ENCODE data around the gene CPNE5. TPM values are rescaled to one million over a fixed set of nuclear protein-coding genes. Genes with fewer than 3 reads are reported as not detected.

Gene CPNE5
- total and polyA plus RNA-seq, 2 donors (not counting 1 experiment from before 2014, with no cell fraction given): 0.02 TPM; not detected in 1

- no peaks in the 10 kb centered on the region for H3K36me3 ChIP-seq (ENCODE audit: control insufficient read depth, insufficient read depth, low read length)
- no peak overlapping the region for H3K9ac ChIP-seq (ENCODE audit: insufficient read depth, low read length)
- no peak overlapping the region for H3K27ac ChIP-seq (ENCODE audit: insufficient read depth, low read length)
- H3K79me2 ChIP-seq (ENCODE audit: control insufficient read depth, insufficient read depth, low read length): no peaks in the 10 kb centered on the region
- H4K20me1 ChIP-seq (ENCODE audit: control insufficient read depth, extremely low read depth, insufficient read depth, low read length): no peaks in the 10 kb centered on the region
- H3K4me1 ChIP-seq (ENCODE audit: control insufficient read depth, extremely low read depth, insufficient read depth, low read length): no peaks in the 10 kb centered on the region
- H3K27me3 ChIP-seq (ENCODE audit: control insufficient read depth, insufficient read depth, low read length): peaks cover 6% of the 10 kb centered on the region
- DNase-seq (ENCODE audit: low read depth in 2 of 2): no peak
- no peak overlapping the region for H2AFZ ChIP-seq (ENCODE audit: low read length)
- H3K9me3 ChIP-seq (ENCODE audit: control insufficient read depth, insufficient read depth, low read depth, low read length): no peaks in the 10 kb centered on the region
- no peak overlapping the region for H3K4me3 ChIP-seq (replicated peaks in 1 of 4; ENCODE audit: control extremely low read depth in 1 of 4, insufficient read depth in 1 of 4, low read depth in 3 of 4, low read length in 4 of 4)
- TF ChIP-seq EZH2 (IDR thresholded peaks at IDR 0.05; ENCODE audit: low read length, missing control alignments) (no peak), CTCF (conservative IDR thresholded peaks at IDR 0.05 in 1 of 2, IDR thresholded peaks at IDR 0.05 in 1 of 2; ENCODE audit: low read depth in 1 of 2, low read length in 2 of 2) (no peak)
- no peak overlapping the region for H3K4me2 ChIP-seq (ENCODE audit: extremely low read depth, insufficient read depth, low read length)
These were observed 118.7 kb downstream of the CPNE5 start for GRCh38 chr6:36720251-36721141.

GRCh38 chr6:36719126-36719525 is 120.1 kb downstream of the CPNE5 start:
- Histone ChIP-seq H3K4me2 (ENCODE audit: extremely low read depth, insufficient read depth, low read length) (no peak overlapping the region), H3K9ac (ENCODE audit: insufficient read depth, low read length) (no peak overlapping the region), H2AFZ (ENCODE audit: low read length) (no peak overlapping the region), H3K36me3 (ENCODE audit: control insufficient read depth, insufficient read depth, low read length) (no peaks in the 10 kb centered on the region), H4K20me1 (ENCODE audit: control insufficient read depth, extremely low read depth, insufficient read depth, low read length) (no peaks in the 10 kb centered on the region), H3K27me3 (ENCODE audit: control insufficient read depth, insufficient read depth, low read length) (peaks cover 9% of the 10 kb centered on the region), H3K27ac (ENCODE audit: insufficient read depth, low read length) (no peak overlapping the region), H3K79me2 (ENCODE audit: control insufficient read depth, insufficient read depth, low read length) (no peaks in the 10 kb centered on the region), H3K4me1 (ENCODE audit: control insufficient read depth, extremely low read depth, insufficient read depth, low read length) (no peaks in the 10 kb centered on the region), H3K4me3 (replicated peaks in 1 of 4; ENCODE audit: control extremely low read depth in 1 of 4, insufficient read depth in 1 of 4, low read depth in 3 of 4, low read length in 4 of 4) (no peak overlapping the region), H3K9me3 (ENCODE audit: control insufficient read depth, insufficient read depth, low read depth, low read length) (no peaks in the 10 kb centered on the region)
- TF ChIP-seq EZH2 (IDR thresholded peaks at IDR 0.05; ENCODE audit: low read length, missing control alignments) (no peak), CTCF (conservative IDR thresholded peaks at IDR 0.05 in 1 of 2, IDR thresholded peaks at IDR 0.05 in 1 of 2; ENCODE audit: low read depth in 1 of 2, low read length in 2 of 2) (no peak)
- no peak for DNase-seq (ENCODE audit: low read depth in 2 of 2)

GRCh38 chr6:36718560-36718959 is 120.7 kb downstream of the CPNE5 start:
- Histone ChIP-seq H3K9me3 (ENCODE audit: control insufficient read depth, insufficient read depth, low read depth, low read length) (no peaks in the 10 kb centered on the region), H3K4me1 (ENCODE audit: control insufficient read depth, extremely low read depth, insufficient read depth, low read length) (no peaks in the 10 kb centered on the region), H3K4me2 (ENCODE audit: extremely low read depth, insufficient read depth, low read length) (no peak overlapping the region), H3K79me2 (ENCODE audit: control insufficient read depth, insufficient read depth, low read length) (no peaks in the 10 kb centered on the region), H2AFZ (ENCODE audit: low read length) (no peak overlapping the region), H3K27ac (ENCODE audit: insufficient read depth, low read length) (no peak overlapping the region), H3K9ac (ENCODE audit: insufficient read depth, low read length) (no peak overlapping the region), H3K4me3 (replicated peaks in 1 of 4; ENCODE audit: control extremely low read depth in 1 of 4, insufficient read depth in 1 of 4, low read depth in 3 of 4, low read length in 4 of 4) (no peak overlapping the region), H3K36me3 (ENCODE audit: control insufficient read depth, insufficient read depth, low read length) (no peaks in the 10 kb centered on the region), H3K27me3 (ENCODE audit: control insufficient read depth, insufficient read depth, low read length) (peaks cover 9% of the 10 kb centered on the region), H4K20me1 (ENCODE audit: control insufficient read depth, extremely low read depth, insufficient read depth, low read length) (no peaks in the 10 kb centered on the region)
- no peak for TF ChIP-seq EZH2 (IDR thresholded peaks at IDR 0.05; ENCODE audit: low read length, missing control alignments)
- TF ChIP-seq CTCF (conservative IDR thresholded peaks at IDR 0.05 in 1 of 2, IDR thresholded peaks at IDR 0.05 in 1 of 2; ENCODE audit: low read depth in 1 of 2, low read length in 2 of 2): no peak
- DNase-seq (ENCODE audit: low read depth in 2 of 2): no peak
